H1 (cell line): ENCODE data around the gene GPX7. TPM values are rescaled to one million over a fixed set of nuclear protein-coding genes. Genes with fewer than 3 reads are reported as not detected.

ENCODE experiments used
- CTCF ChIA-PET: fragments of 300-600 bp; sonication (Branson Sonifier 250); formaldehyde crosslinking; loops from one replicate; lab custom pipeline; 2021; ENCODE audit not compliant: partially characterized antibody; lab: Charles Lee
- POLR2A ChIA-PET: fragments of 300-600 bp; sonication (Branson Sonifier 250); formaldehyde crosslinking; loops from one replicate; lab custom pipeline; 2021; ENCODE audit warnings: inconsistent platforms; ENCODE audit not compliant: partially characterized antibody; lab: Charles Lee
- DNase-seq, 2 experiments: peaks; one replicate each; pipeline versions ENCODE4 v3.0.0 to v3.0.0-alpha.2; 2010 to 2022; ENCODE audit warnings: low spot score in 2 of 2, low read depth in 1 of 2, mixed read lengths in 1 of 2
- FAIRE-seq: peaks from 2 replicates; lab custom pipeline; 2011; peaks lifted over from hg19 to GRCh38; lab: Jason Lieb, UNC
- H2AFZ ChIP-seq: 2 replicates; pipeline ENCODE4 v1.8.1; 2012; ENCODE audit warnings: low read length, inconsistent platforms
- H2AK5ac ChIP-seq: 2 replicates; pipeline ENCODE4 v1.6.1; 2013; ENCODE audit warnings: low read depth, low read length
- H2BK120ac ChIP-seq: replicated peaks from 2 replicates; pipeline ENCODE3; 2013; ENCODE audit warnings: low read depth, low read length, inconsistent platforms
- H2BK12ac ChIP-seq: 2 replicates; pipeline ENCODE4 v1.6.1; 2013; ENCODE audit warnings: low read depth, low read length
- H2BK15ac ChIP-seq: 2 replicates; pipeline ENCODE4 v1.6.1; 2013; ENCODE audit warnings: low read length
- H2BK20ac ChIP-seq: 2 replicates; pipeline ENCODE4 v1.6.1; 2013; ENCODE audit warnings: low read length
- H2BK5ac ChIP-seq: 2 replicates; pipeline ENCODE4 v1.6.1; 2013; ENCODE audit warnings: low read depth, low read length
- H3K14ac ChIP-seq: 2 replicates; pipeline ENCODE4 v1.6.1; 2013; ENCODE audit warnings: inconsistent platforms; ENCODE audit not compliant: insufficient read length
- H3K18ac ChIP-seq: 2 replicates; pipeline ENCODE4 v1.6.1; 2013; ENCODE audit warnings: low read length; ENCODE audit errors: extremely low read depth
- H3K23ac ChIP-seq: 2 replicates; pipeline ENCODE4 v1.6.1; 2013; ENCODE audit warnings: inconsistent platforms; ENCODE audit not compliant: insufficient read length
- H3K23me2 ChIP-seq: 2 replicates; pipeline ENCODE4 v1.6.1; 2013; ENCODE audit warnings: low read depth, low read length
- H3K27ac ChIP-seq: 2 replicates; pipeline ENCODE4 v1.6.1; 2011; ENCODE audit warnings: low read depth, low read length, inconsistent platforms
- H3K27me3 ChIP-seq, 4 experiments: replicated peaks in 1 of 4; 1 replicate in 1 of 4; 2 replicates in 3 of 4; pipeline versions ENCODE4 v1.6.1 to v1.8.1; 2011 to 2013; ENCODE audit warnings: low read length in 3 of 4, mild to moderate bottlenecking in 3 of 4, inconsistent platforms in 2 of 4, mixed read lengths in 2 of 4, moderate library complexity in 1 of 4; ENCODE audit not compliant: control insufficient read depth in 3 of 4, insufficient read depth in 3 of 4; ENCODE audit errors: extremely low read depth in 1 of 4
- H3K36me3 ChIP-seq, 4 experiments: 2 replicates each; pipeline versions ENCODE4 v1.6.1 to v1.8.1; 2011 to 2013; ENCODE audit warnings: mild to moderate bottlenecking in 4 of 4, low read length in 3 of 4, moderate library complexity in 2 of 4, control low read depth in 1 of 4, inconsistent platforms in 1 of 4; ENCODE audit not compliant: insufficient read depth in 4 of 4, control insufficient read depth in 2 of 4
- H3K4ac ChIP-seq: replicated peaks from 2 replicates; pipeline ENCODE3; 2013; ENCODE audit warnings: low read length, low read depth, mixed read lengths, inconsistent platforms; ENCODE audit not compliant: insufficient read length
- H3K4me1 ChIP-seq, 4 experiments: replicated peaks in 1 of 4; 1 replicate in 1 of 4; 2 replicates in 3 of 4; pipeline versions ENCODE4 v1.6.1 to v1.8.1; 2011 to 2013; ENCODE audit warnings: low read length in 3 of 4, inconsistent platforms in 2 of 4, mixed read lengths in 1 of 4; ENCODE audit not compliant: insufficient read depth in 4 of 4, control insufficient read depth in 3 of 4
- H3K4me2 ChIP-seq, 2 experiments: 2 replicates each; pipeline versions ENCODE4 v1.6.1 to v1.8.1; 2011 to 2013; ENCODE audit warnings: low read depth in 2 of 2, low read length in 2 of 2, control low read depth in 1 of 2, inconsistent platforms in 1 of 2, mild to moderate bottlenecking in 1 of 2; ENCODE audit not compliant: insufficient read depth in 1 of 2
- H3K4me3 ChIP-seq, 4 experiments: fragments of 200-600, 300-600 bp in 1 of 4; sonication (generic), shearing (Covaris generic), sonication (Bioruptor Twin) in 1 of 4; 2 replicates each; pipeline versions ENCODE4 v1.5.1 to v1.8.1; 2011 to 2016; ENCODE audit warnings: low read length in 4 of 4, low read depth in 3 of 4, control low read depth in 2 of 4, inconsistent platforms in 2 of 4, mild to moderate bottlenecking in 2 of 4, mixed read lengths in 1 of 4, moderate library complexity in 1 of 4; ENCODE audit not compliant: insufficient read depth in 2 of 4; ENCODE audit errors: extremely low read depth in 1 of 4
- H3K56ac ChIP-seq: replicated peaks from 2 replicates; pipeline ENCODE3; 2013; ENCODE audit warnings: low read depth, mild to moderate bottlenecking, mixed read lengths, low read length, inconsistent platforms; ENCODE audit not compliant: insufficient read length
- H3K79me1 ChIP-seq: 2 replicates; pipeline ENCODE4 v1.6.1; 2013; ENCODE audit warnings: low read depth, low read length, control low read depth
- H3K79me2 ChIP-seq, 2 experiments: 2 replicates each; pipeline versions ENCODE4 v1.6.1 to v1.8.1; 2012 to 2013; ENCODE audit warnings: low read length in 2 of 2, mild to moderate bottlenecking in 2 of 2, inconsistent platforms in 1 of 2; ENCODE audit not compliant: insufficient read depth in 2 of 2, control insufficient read depth in 1 of 2
- H3K9ac ChIP-seq, 4 experiments: replicated peaks in 1 of 4; 1 replicate in 1 of 4; 2 replicates in 3 of 4; pipeline versions ENCODE4 v1.6.1 to v1.8.1; 2011 to 2013; ENCODE audit warnings: low read depth in 3 of 4, low read length in 3 of 4, control low read depth in 2 of 4, mild to moderate bottlenecking in 2 of 4, moderate library complexity in 2 of 4, inconsistent platforms in 1 of 4; ENCODE audit errors: extremely low read depth in 1 of 4
- H3K9me3 ChIP-seq, 2 experiments: 2 replicates each; pipeline versions ENCODE4 v1.6.1 to v1.8.1; 2012 to 2013; ENCODE audit warnings: mild to moderate bottlenecking in 2 of 2, moderate library complexity in 2 of 2, control low read depth in 1 of 2, inconsistent platforms in 1 of 2, low read depth in 1 of 2, low read length in 1 of 2, mixed read lengths in 1 of 2; ENCODE audit not compliant: insufficient read depth in 2 of 2
- H4K20me1 ChIP-seq, 2 experiments: replicated peaks in 1 of 2; 2 replicates each; pipeline versions ENCODE3 to v1.8.1; 2011 to 2013; ENCODE audit warnings: inconsistent platforms in 2 of 2, low read length in 2 of 2, mild to moderate bottlenecking in 1 of 2; ENCODE audit not compliant: insufficient read depth in 2 of 2, control insufficient read depth in 1 of 2
- H4K5ac ChIP-seq: 2 replicates; pipeline ENCODE4 v1.6.1; 2013; ENCODE audit warnings: low read length, low read depth, mixed read lengths, inconsistent platforms; ENCODE audit not compliant: insufficient read length
- H4K8ac ChIP-seq: 2 replicates; pipeline ENCODE4 v1.8.0; 2013; ENCODE audit warnings: mild to moderate bottlenecking, moderate library complexity, low read length, inconsistent platforms; ENCODE audit not compliant: insufficient read depth; ENCODE audit errors: extremely low read depth
- H4K91ac ChIP-seq: replicated peaks from 2 replicates; pipeline ENCODE3; 2013; ENCODE audit warnings: low read length, mixed read lengths, inconsistent platforms; ENCODE audit not compliant: insufficient read length
- BACH1 ChIP-seq: IDR thresholded peaks from 2 replicates; pipeline ENCODE4 v1.6.1; 2012; ENCODE audit warnings: low read length, improper control_type of control experiment
- BRCA1 ChIP-seq: IDR thresholded peaks from 2 replicates; pipeline ENCODE4 v1.6.1; 2012; ENCODE audit warnings: low read depth, low read length, improper control_type of control experiment
- CHD2 ChIP-seq: IDR thresholded peaks from 2 replicates; pipeline ENCODE4 v1.6.1; 2012; ENCODE audit warnings: low read length, improper control_type of control experiment
- EZH2 ChIP-seq: fragments of 200-600 bp; sonication (generic); IDR thresholded peaks from 2 replicates; pipeline ENCODE4 v1.7.1; 2012; ENCODE audit warnings: low read depth, mild to moderate bottlenecking, moderate library complexity, low read length, inconsistent platforms; ENCODE audit not compliant: severe bottlenecking
- NANOG ChIP-seq: IDR thresholded peaks from 2 replicates; pipeline ENCODE4 v1.6.1; 2011; ENCODE audit warnings: low read length, low read depth, mild to moderate bottlenecking, inconsistent platforms; ENCODE audit not compliant: insufficient read depth, poor library complexity, severe bottlenecking
- PHF8 ChIP-seq: fragments of 200-600 bp; sonication (generic); conservative IDR thresholded peaks from 2 replicates; pipeline ENCODE4 v1.7.1; 2012; ENCODE audit warnings: low read depth, mild to moderate bottlenecking, inconsistent platforms, low read length, moderate library complexity
- POLR2AphosphoS5 ChIP-seq: IDR thresholded peaks from 2 replicates; pipeline ENCODE4 v1.6.1; 2011; ENCODE audit warnings: low read depth, low read length
- SP1 ChIP-seq: IDR thresholded peaks from 2 replicates; pipeline ENCODE4 v1.6.1; 2011; ENCODE audit warnings: low read depth, low read length
- WGBS, 2 experiments: shearing (Covaris generic) in 1 of 2; methylation state at CpG; one replicate each; pipeline versions ENCODE4 v1.1.6 to v1.1.7; 2013 to 2015; ENCODE audit warnings: low lambda C conversion rate in 2 of 2, mixed read lengths in 2 of 2, inconsistent platforms in 1 of 2, low coverage in 1 of 2, missing lambda C conversion rate in 1 of 2; ENCODE audit not compliant: insufficient replicate concordance in 2 of 2, insufficient coverage in 1 of 2, insufficient read length in 1 of 2; ENCODE audit errors: extremely low coverage in 1 of 2, missing lambda C conversion rate in 1 of 2; 5-methylcytosine and 5-hydroxymethylcytosine counted together
- polyA plus RNA-seq, 7 experiments: library from polyadenylated mRNA; depleted of rRNA in 3 of 7; stranded (reverse) in 5 of 7; unstranded in 2 of 7; fragments of >200 nt in 5 of 7; fragments of 200-250 nt in 2 of 7; gene quantifications; 1 replicate in 5 of 7; 2 replicates in 1 of 7; 4 replicates in 1 of 7; pipeline versions ENCODE4 v1.2.1 to v1.2.3, GENCODE V29; 2011 to 2013; ENCODE audit warnings: missing spikeins in 2 of 7, mixed read lengths in 2 of 7
- total RNA-seq: library from RNA; stranded (reverse); fragmentation: NEBNext Ultra II Directional; extraction: Animal tissue kit (Norgen Biotek cat#: 25700); gene quantifications from 2 replicates; pipeline ENCODE4 v1.2.1, GENCODE V29; 2021

Gene GPX7
- total and polyA plus RNA-seq, 2 of the 8 experiments (the other 6 are each of a cell fraction or from before 2014, with no cell fraction given), result 13.0 to 37.5 TPM

GRCh38 chr1:52571783-52572182 lies 30.4 kb upstream of the GPX7 start:
- Histone ChIP-seq H3K23ac (no peak overlapping the region), H2BK12ac (no peak overlapping the region), H4K8ac (no peak overlapping the region), H2BK20ac (no peak overlapping the region), H3K27me3 (no peaks in the 10 kb centered on the region), H3K23me2 (no peaks in the 10 kb centered on the region; the same call in 1 of the 2 replicates), H4K5ac (no peak overlapping the region), H4K91ac (no peak overlapping the region), H3K9me3 (no peaks in the 10 kb centered on the region), H3K18ac (no peak overlapping the region), H2AK5ac (no peak overlapping the region), H3K9ac (no peak overlapping the region), H3K4me3 (no peak overlapping the region), H2BK120ac (no peak overlapping the region), H2BK15ac (no peak overlapping the region), H3K4me1 (0 out of 7 replicates have a peak, but pooled peaks cover 0 to 2% (median 0%) of the 10 kb centered on the region in 4 experiments), H3K79me1 (no peaks in the 10 kb centered on the region), H3K14ac (no peak overlapping the region), H3K4me2 (no peak overlapping the region), H3K27ac (no peak overlapping the region), H3K4ac (no peak overlapping the region), H3K79me2 (no peaks in the 10 kb centered on the region), H3K36me3 (no peaks in the 10 kb centered on the region), H2BK5ac (no peak overlapping the region), H3K56ac (no peak overlapping the region), H4K20me1 (no peaks in the 10 kb centered on the region), H2AFZ (no peak overlapping the region)
- DNase-seq (no peak), FAIRE-seq (no peak)
- TF ChIP-seq POLR2AphosphoS5 (no peak), EZH2 (no peak), SP1 (peak; percentile 92), PHF8 (no peak), NANOG (no peak), BACH1 (no peak), BRCA1 (no peak), CHD2 (peak; percentile 52; the same call in 1 of the 2 replicates)
- WGBS, 2 experiments, result 67% methylated on average over 1 of the region's 1 CpG; no CpG with 5 or more reads in 1 of the 2 experiments
- POLR2A ChIA-PET, result no interaction called here
- CTCF ChIA-PET, result no interaction called here
